H1 (cell line): ENCODE measurements around the gene SPRR4. TPM values are rescaled to one million over a fixed set of nuclear protein-coding genes. Genes with fewer than 3 reads are reported as not detected.

Experiments used
- CTCF ChIA-PET: fragments of 300-600 bp; sonication (Branson Sonifier 250); formaldehyde crosslinking; loops from one replicate; lab custom pipeline; 2021; ENCODE audit not compliant: partially characterized antibody; lab: Charles Lee
- POLR2A ChIA-PET: fragments of 300-600 bp; sonication (Branson Sonifier 250); formaldehyde crosslinking; loops from one replicate; lab custom pipeline; 2021; ENCODE audit warnings: inconsistent platforms; ENCODE audit not compliant: partially characterized antibody; lab: Charles Lee
- DNase-seq, 2 experiments: peaks; one replicate each; pipeline versions ENCODE4 v3.0.0 to v3.0.0-alpha.2; 2010 to 2022; ENCODE audit warnings: low spot score in 2 of 2, low read depth in 1 of 2, mixed read lengths in 1 of 2
- FAIRE-seq: peaks from 2 replicates; lab custom pipeline; 2011; peaks lifted over from hg19 to GRCh38; lab: Jason Lieb, UNC
- H2AFZ ChIP-seq: 2 replicates; pipeline ENCODE4 v1.8.1; 2012; ENCODE audit warnings: low read length, inconsistent platforms
- H2AK5ac ChIP-seq: 2 replicates; pipeline ENCODE4 v1.6.1; 2013; ENCODE audit warnings: low read depth, low read length
- H2BK120ac ChIP-seq: replicated peaks from 2 replicates; pipeline ENCODE3; 2013; ENCODE audit warnings: low read depth, low read length, inconsistent platforms
- H2BK12ac ChIP-seq: 2 replicates; pipeline ENCODE4 v1.6.1; 2013; ENCODE audit warnings: low read depth, low read length
- H2BK15ac ChIP-seq: 2 replicates; pipeline ENCODE4 v1.6.1; 2013; ENCODE audit warnings: low read length
- H2BK20ac ChIP-seq: 2 replicates; pipeline ENCODE4 v1.6.1; 2013; ENCODE audit warnings: low read length
- H2BK5ac ChIP-seq: 2 replicates; pipeline ENCODE4 v1.6.1; 2013; ENCODE audit warnings: low read depth, low read length
- H3K14ac ChIP-seq: 2 replicates; pipeline ENCODE4 v1.6.1; 2013; ENCODE audit warnings: inconsistent platforms; ENCODE audit not compliant: insufficient read length
- H3K18ac ChIP-seq: 2 replicates; pipeline ENCODE4 v1.6.1; 2013; ENCODE audit warnings: low read length; ENCODE audit errors: extremely low read depth
- H3K23ac ChIP-seq: 2 replicates; pipeline ENCODE4 v1.6.1; 2013; ENCODE audit warnings: inconsistent platforms; ENCODE audit not compliant: insufficient read length
- H3K23me2 ChIP-seq: 2 replicates; pipeline ENCODE4 v1.6.1; 2013; ENCODE audit warnings: low read depth, low read length
- H3K27ac ChIP-seq: 2 replicates; pipeline ENCODE4 v1.6.1; 2011; ENCODE audit warnings: low read depth, low read length, inconsistent platforms
- H3K27me3 ChIP-seq, 4 experiments: replicated peaks in 1 of 4; 1 replicate in 1 of 4; 2 replicates in 3 of 4; pipeline versions ENCODE4 v1.6.1 to v1.8.1; 2011 to 2013; ENCODE audit warnings: low read length in 3 of 4, mild to moderate bottlenecking in 3 of 4, inconsistent platforms in 2 of 4, mixed read lengths in 2 of 4, moderate library complexity in 1 of 4; ENCODE audit not compliant: control insufficient read depth in 3 of 4, insufficient read depth in 3 of 4; ENCODE audit errors: extremely low read depth in 1 of 4
- H3K36me3 ChIP-seq, 4 experiments: 2 replicates each; pipeline versions ENCODE4 v1.6.1 to v1.8.1; 2011 to 2013; ENCODE audit warnings: mild to moderate bottlenecking in 4 of 4, low read length in 3 of 4, moderate library complexity in 2 of 4, control low read depth in 1 of 4, inconsistent platforms in 1 of 4; ENCODE audit not compliant: insufficient read depth in 4 of 4, control insufficient read depth in 2 of 4
- H3K4ac ChIP-seq: replicated peaks from 2 replicates; pipeline ENCODE3; 2013; ENCODE audit warnings: low read length, low read depth, mixed read lengths, inconsistent platforms; ENCODE audit not compliant: insufficient read length
- H3K4me1 ChIP-seq, 4 experiments: replicated peaks in 1 of 4; 1 replicate in 1 of 4; 2 replicates in 3 of 4; pipeline versions ENCODE4 v1.6.1 to v1.8.1; 2011 to 2013; ENCODE audit warnings: low read length in 3 of 4, inconsistent platforms in 2 of 4, mixed read lengths in 1 of 4; ENCODE audit not compliant: insufficient read depth in 4 of 4, control insufficient read depth in 3 of 4
- H3K4me2 ChIP-seq, 2 experiments: 2 replicates each; pipeline versions ENCODE4 v1.6.1 to v1.8.1; 2011 to 2013; ENCODE audit warnings: low read depth in 2 of 2, low read length in 2 of 2, control low read depth in 1 of 2, inconsistent platforms in 1 of 2, mild to moderate bottlenecking in 1 of 2; ENCODE audit not compliant: insufficient read depth in 1 of 2
- H3K4me3 ChIP-seq, 4 experiments: fragments of 200-600, 300-600 bp in 1 of 4; sonication (generic), shearing (Covaris generic), sonication (Bioruptor Twin) in 1 of 4; 2 replicates each; pipeline versions ENCODE4 v1.5.1 to v1.8.1; 2011 to 2016; ENCODE audit warnings: low read length in 4 of 4, low read depth in 3 of 4, control low read depth in 2 of 4, inconsistent platforms in 2 of 4, mild to moderate bottlenecking in 2 of 4, mixed read lengths in 1 of 4, moderate library complexity in 1 of 4; ENCODE audit not compliant: insufficient read depth in 2 of 4; ENCODE audit errors: extremely low read depth in 1 of 4
- H3K56ac ChIP-seq: replicated peaks from 2 replicates; pipeline ENCODE3; 2013; ENCODE audit warnings: low read depth, mild to moderate bottlenecking, mixed read lengths, low read length, inconsistent platforms; ENCODE audit not compliant: insufficient read length
- H3K79me1 ChIP-seq: 2 replicates; pipeline ENCODE4 v1.6.1; 2013; ENCODE audit warnings: low read depth, low read length, control low read depth
- H3K79me2 ChIP-seq, 2 experiments: 2 replicates each; pipeline versions ENCODE4 v1.6.1 to v1.8.1; 2012 to 2013; ENCODE audit warnings: low read length in 2 of 2, mild to moderate bottlenecking in 2 of 2, inconsistent platforms in 1 of 2; ENCODE audit not compliant: insufficient read depth in 2 of 2, control insufficient read depth in 1 of 2
- H3K9ac ChIP-seq, 4 experiments: replicated peaks in 1 of 4; 1 replicate in 1 of 4; 2 replicates in 3 of 4; pipeline versions ENCODE4 v1.6.1 to v1.8.1; 2011 to 2013; ENCODE audit warnings: low read depth in 3 of 4, low read length in 3 of 4, control low read depth in 2 of 4, mild to moderate bottlenecking in 2 of 4, moderate library complexity in 2 of 4, inconsistent platforms in 1 of 4; ENCODE audit errors: extremely low read depth in 1 of 4
- H3K9me3 ChIP-seq, 2 experiments: 2 replicates each; pipeline versions ENCODE4 v1.6.1 to v1.8.1; 2012 to 2013; ENCODE audit warnings: mild to moderate bottlenecking in 2 of 2, moderate library complexity in 2 of 2, control low read depth in 1 of 2, inconsistent platforms in 1 of 2, low read depth in 1 of 2, low read length in 1 of 2, mixed read lengths in 1 of 2; ENCODE audit not compliant: insufficient read depth in 2 of 2
- H4K20me1 ChIP-seq, 2 experiments: replicated peaks in 1 of 2; 2 replicates each; pipeline versions ENCODE3 to v1.8.1; 2011 to 2013; ENCODE audit warnings: inconsistent platforms in 2 of 2, low read length in 2 of 2, mild to moderate bottlenecking in 1 of 2; ENCODE audit not compliant: insufficient read depth in 2 of 2, control insufficient read depth in 1 of 2
- H4K5ac ChIP-seq: 2 replicates; pipeline ENCODE4 v1.6.1; 2013; ENCODE audit warnings: low read length, low read depth, mixed read lengths, inconsistent platforms; ENCODE audit not compliant: insufficient read length
- H4K8ac ChIP-seq: 2 replicates; pipeline ENCODE4 v1.8.0; 2013; ENCODE audit warnings: mild to moderate bottlenecking, moderate library complexity, low read length, inconsistent platforms; ENCODE audit not compliant: insufficient read depth; ENCODE audit errors: extremely low read depth
- H4K91ac ChIP-seq: replicated peaks from 2 replicates; pipeline ENCODE3; 2013; ENCODE audit warnings: low read length, mixed read lengths, inconsistent platforms; ENCODE audit not compliant: insufficient read length
- RAD21 ChIP-seq, 2 experiments: IDR thresholded peaks in 1 of 2; conservative IDR thresholded peaks in 1 of 2; 2 replicates each; pipeline ENCODE4 v1.6.1; 2011; ENCODE audit warnings: low read depth in 2 of 2, low read length in 2 of 2, improper control_type of control experiment in 1 of 2, inconsistent platforms in 1 of 2, mild to moderate bottlenecking in 1 of 2, moderate library complexity in 1 of 2
- WGBS, 2 experiments: shearing (Covaris generic) in 1 of 2; methylation state at CpG; one replicate each; pipeline versions ENCODE4 v1.1.6 to v1.1.7; 2013 to 2015; ENCODE audit warnings: low lambda C conversion rate in 2 of 2, mixed read lengths in 2 of 2, inconsistent platforms in 1 of 2, low coverage in 1 of 2, missing lambda C conversion rate in 1 of 2; ENCODE audit not compliant: insufficient replicate concordance in 2 of 2, insufficient coverage in 1 of 2, insufficient read length in 1 of 2; ENCODE audit errors: extremely low coverage in 1 of 2, missing lambda C conversion rate in 1 of 2; 5-methylcytosine and 5-hydroxymethylcytosine counted together
- polyA plus RNA-seq, 7 experiments: library from polyadenylated mRNA; depleted of rRNA in 3 of 7; stranded (reverse) in 5 of 7; unstranded in 2 of 7; fragments of >200 nt in 5 of 7; fragments of 200-250 nt in 2 of 7; gene quantifications; 1 replicate in 5 of 7; 2 replicates in 1 of 7; 4 replicates in 1 of 7; pipeline versions ENCODE4 v1.2.1 to v1.2.3, GENCODE V29; 2011 to 2013; ENCODE audit warnings: missing spikeins in 2 of 7, mixed read lengths in 2 of 7
- total RNA-seq: library from RNA; stranded (reverse); fragmentation: NEBNext Ultra II Directional; extraction: Animal tissue kit (Norgen Biotek cat#: 25700); gene quantifications from 2 replicates; pipeline ENCODE4 v1.2.1, GENCODE V29; 2021

Gene SPRR4
- total and polyA plus RNA-seq, 2 of the 8 experiments (the other 6 are each of a cell fraction or from before 2014, with no cell fraction given), result not detected

DNA sequence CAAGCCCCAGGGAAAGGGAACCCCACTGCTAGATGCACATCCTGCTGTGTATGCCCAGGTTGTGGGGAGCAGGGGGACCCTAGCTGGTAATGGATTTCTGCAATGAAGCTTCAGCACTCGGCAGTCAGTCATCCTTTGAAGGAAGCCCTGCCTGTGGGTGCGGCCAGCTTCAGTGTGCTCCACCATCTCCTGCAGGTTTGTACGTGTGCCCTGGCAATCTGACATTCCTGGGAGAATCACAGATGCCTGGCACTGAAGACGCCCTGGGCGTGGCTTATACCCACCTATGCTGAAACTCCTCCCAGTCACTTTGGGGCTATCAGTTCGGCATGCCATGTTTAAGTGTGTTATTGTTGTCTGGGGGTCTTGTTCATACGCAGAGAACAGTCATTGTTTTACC, 16.7 kb upstream of the SPRR4 start:
- H2AK5ac ChIP-seq, result no peak overlapping the region
- H4K20me1 ChIP-seq, result no peaks in the 10 kb centered on the region
- no peak overlapping the region for H4K5ac ChIP-seq
- CTCF ChIA-PET, result interaction anchor here (1.3 to 1.8 kb wide), 4 partner anchors 9 to 239 kb away, joined by 3 to 7 read pairs (median 4); no protein-coding TSS in a partner anchor
- H3K79me2 ChIP-seq, result no peaks in the 10 kb centered on the region
- 93% methylated on average over 7 of the region's 7 CpGs; no CpG with 5 or more reads in 1 of the 2 experiments for WGBS, 2 experiments
- no peak overlapping the region for H4K91ac ChIP-seq
- no peak overlapping the region for H3K4ac ChIP-seq
- H3K9ac ChIP-seq, result no peak overlapping the region
- H3K18ac ChIP-seq, result no peak overlapping the region
- TF ChIP-seq RAD21 (IDR thresholded peaks at IDR 0.05 in 1 of 2, conservative IDR thresholded peaks at IDR 0.05 in 1 of 2; ENCODE audit: low read depth in 2 of 2, low read length in 2 of 2), result no peak
- FAIRE-seq (no peak), DNase-seq (peak in 1 of 2 experiments; percentile 27)
- peaks cover 0 to 5% of the 10 kb centered on the region in 2 experiments; a peak in 1 of 4 replicates for H3K9me3 ChIP-seq
- POLR2A ChIA-PET, result no interaction called here
- H3K27me3 ChIP-seq, result no peaks in the 10 kb centered on the region
- no peak overlapping the region for H2BK120ac ChIP-seq
- H3K27ac ChIP-seq, result no peak overlapping the region
- H2BK20ac ChIP-seq, result no peak overlapping the region
- no peaks in the 10 kb centered on the region for H3K36me3 ChIP-seq
- no peak overlapping the region for H3K56ac ChIP-seq
- no peak overlapping the region for H3K23ac ChIP-seq
- H2BK15ac ChIP-seq, result no peak overlapping the region
- H3K4me1 ChIP-seq, result no peaks in the 10 kb centered on the region
- H4K8ac ChIP-seq, result no peak overlapping the region
- no peak overlapping the region for H2BK5ac ChIP-seq
- H3K23me2 ChIP-seq, result no peaks in the 10 kb centered on the region; the same call in 1 of the 2 replicates
- H2AFZ ChIP-seq, result no peak overlapping the region
- H3K4me2 ChIP-seq, result no peak overlapping the region
- no peak overlapping the region for H3K14ac ChIP-seq
- no peak overlapping the region for H2BK12ac ChIP-seq
- no peaks in the 10 kb centered on the region for H3K79me1 ChIP-seq
- no peak overlapping the region for H3K4me3 ChIP-seq
